ENCODE data around the gene TOM1L2. TPM values are rescaled to one million over a fixed set of nuclear protein-coding genes. Genes with fewer than 3 reads are reported as not detected.

TOM1L2 gene
- total RNA-seq, 1 donor from 2014 or later = 10.0 TPM

DNA sequence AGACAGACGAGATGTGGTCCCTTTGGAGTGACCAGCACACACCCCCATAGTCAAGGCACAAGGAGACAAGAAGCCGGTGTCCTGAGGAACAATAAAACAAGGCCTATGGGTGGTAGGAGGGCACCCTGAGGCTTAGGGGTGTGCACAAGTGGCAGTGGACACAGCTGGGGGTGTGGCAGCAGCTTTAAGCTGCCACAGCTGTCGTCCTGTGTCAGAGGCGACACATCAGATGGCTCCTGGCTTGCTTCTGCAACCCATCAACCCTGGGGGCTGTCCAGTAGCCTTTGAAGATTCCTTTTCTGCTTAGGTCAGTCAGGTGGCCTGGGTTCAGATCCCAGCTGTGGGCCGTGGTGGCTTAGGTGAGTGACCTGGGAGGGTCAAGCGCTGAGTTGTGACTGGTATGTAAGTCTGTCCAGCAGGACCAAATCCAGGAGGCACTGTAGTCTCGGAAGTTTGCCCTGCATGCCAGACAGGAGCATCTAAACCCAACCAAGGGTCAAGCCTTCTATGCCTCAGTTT lies 16.3 kb upstream of the TOM1L2 start:
- DNase-seq = no peak
- Mint-ChIP-seq H3K4me1 (no peaks in the 10 kb centered on the region), H3K9me3 (no peaks in the 10 kb centered on the region), H3K27ac (no peak overlapping the region), H3K4me3 (no peak overlapping the region), H3K36me3 (ENCODE audit: low read depth) (no peaks in the 10 kb centered on the region), H3K27me3 (no peaks in the 10 kb centered on the region)
- intact Hi-C loops (cut with micrococcal nuclease) = no loop called here

DNA sequence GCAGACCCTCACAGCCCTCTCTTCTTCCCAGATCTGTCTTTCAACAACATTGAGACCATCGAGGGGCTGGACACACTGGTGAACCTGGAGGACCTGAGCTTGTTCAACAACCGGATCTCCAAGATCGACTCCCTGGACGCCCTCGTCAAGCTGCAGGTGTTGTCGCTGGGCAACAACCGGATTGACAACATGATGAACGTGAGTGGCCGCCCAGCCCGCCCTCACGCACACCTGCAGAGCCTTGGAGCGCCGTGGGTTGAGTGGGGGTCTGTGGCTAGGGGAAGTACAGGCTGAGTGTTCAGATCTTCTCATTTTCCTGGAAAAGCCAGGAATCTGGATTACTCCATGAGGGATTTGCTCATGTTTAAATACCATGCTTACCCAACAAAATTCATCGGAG lies 15.7 kb upstream of the TOM1L2 start:
- no peaks in the 10 kb centered on the region for H3K4me1 Mint-ChIP-seq
- intact Hi-C loops (cut with micrococcal nuclease) = no loop called here
- H3K27me3 Mint-ChIP-seq = no peaks in the 10 kb centered on the region

DNA sequence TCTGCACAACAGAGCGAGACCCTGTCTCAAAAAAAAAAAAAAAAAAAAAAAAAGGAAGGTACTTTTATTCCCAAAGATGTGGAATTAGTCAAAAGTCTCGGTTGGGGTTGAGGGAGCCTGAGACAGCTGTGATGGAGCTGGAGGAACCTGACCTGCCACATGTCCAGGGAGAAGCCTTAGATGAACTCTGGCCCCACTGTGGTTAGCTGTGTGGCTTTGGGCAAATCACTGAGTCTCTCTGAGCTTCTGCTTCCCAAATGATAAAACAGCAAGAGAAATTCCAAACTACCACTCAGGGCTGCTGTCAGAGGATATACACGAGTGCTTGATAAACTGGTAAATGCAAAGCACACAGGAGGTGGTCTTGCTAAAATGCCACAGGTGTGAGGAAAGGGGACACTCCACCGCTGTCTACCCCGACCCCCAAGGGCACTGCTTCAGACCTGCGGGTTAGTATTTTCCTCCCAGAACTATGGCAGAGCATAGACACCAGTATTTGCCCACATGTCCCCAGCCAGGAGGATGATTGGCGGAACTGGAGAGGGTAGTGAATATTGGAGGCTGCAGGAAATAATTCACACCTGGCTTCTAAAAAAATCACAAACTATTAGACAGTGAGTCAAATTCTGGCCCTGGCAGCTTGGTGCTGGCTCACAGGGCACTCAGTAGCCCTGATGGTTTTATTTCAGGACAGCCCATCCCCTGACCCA lies 15.1 kb upstream of the TOM1L2 start:
- Mint-ChIP-seq H3K27me3 (no peaks in the 10 kb centered on the region), H3K36me3 (ENCODE audit: low read depth) (no peaks in the 10 kb centered on the region), H3K4me1 (no peaks in the 10 kb centered on the region), H3K27ac (no peak overlapping the region), H3K9me3 (no peaks in the 10 kb centered on the region), H3K4me3 (no peak overlapping the region)
- no peak for DNase-seq
- intact Hi-C loops (cut with micrococcal nuclease) = no loop called here

More for the DNA sequence above, 15.7 kb upstream of the TOM1L2 start:
- H3K36me3 Mint-ChIP-seq (ENCODE audit: low read depth) = no peaks in the 10 kb centered on the region
- no peak overlapping the region for H3K4me3 Mint-ChIP-seq
- no peak for DNase-seq
- no peaks in the 10 kb centered on the region for H3K9me3 Mint-ChIP-seq
- no peak overlapping the region for H3K27ac Mint-ChIP-seq

GRCh38 chr17:17985555-17985954 lies 13.4 kb upstream of the TOM1L2 start:
- no peaks in the 10 kb centered on the region for H3K27me3 Mint-ChIP-seq
- intact Hi-C loops (cut with micrococcal nuclease) = no loop called here
- no peak for DNase-seq
- no peaks in the 10 kb centered on the region for H3K36me3 Mint-ChIP-seq (ENCODE audit: low read depth)
- H3K27ac Mint-ChIP-seq = no peak overlapping the region
- no peaks in the 10 kb centered on the region for H3K9me3 Mint-ChIP-seq
- no peaks in the 10 kb centered on the region for H3K4me1 Mint-ChIP-seq
- H3K4me3 Mint-ChIP-seq = no peak overlapping the region

DNA sequence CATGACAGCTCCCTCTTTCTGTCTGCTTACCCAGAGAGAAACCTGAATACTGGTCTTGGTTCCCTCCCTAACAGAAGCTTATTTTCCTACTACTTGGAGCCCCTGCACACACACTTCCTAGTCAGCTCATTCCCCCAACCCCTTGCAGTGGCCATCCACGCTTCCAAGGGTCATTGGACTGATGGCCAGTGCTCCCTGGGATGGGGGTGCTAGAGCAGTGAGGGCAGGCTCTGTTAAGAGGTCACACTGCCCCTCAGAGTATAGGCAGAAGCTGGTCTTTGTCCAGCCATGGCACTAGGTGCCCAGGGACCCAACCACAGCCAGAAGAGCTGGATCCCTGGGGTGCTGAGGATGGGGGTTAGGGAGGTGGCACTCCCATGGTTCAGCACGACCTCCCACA lies 13.0 kb upstream of the TOM1L2 start:
- no peak for DNase-seq
- no peaks in the 10 kb centered on the region for H3K36me3 Mint-ChIP-seq (ENCODE audit: low read depth)
- H3K27me3 Mint-ChIP-seq = no peaks in the 10 kb centered on the region
- H3K9me3 Mint-ChIP-seq = no peaks in the 10 kb centered on the region
- no peak overlapping the region for H3K27ac Mint-ChIP-seq
- no peaks in the 10 kb centered on the region for H3K4me1 Mint-ChIP-seq
- no peak overlapping the region for H3K4me3 Mint-ChIP-seq
- intact Hi-C loops (cut with micrococcal nuclease) = no loop called here

DNA sequence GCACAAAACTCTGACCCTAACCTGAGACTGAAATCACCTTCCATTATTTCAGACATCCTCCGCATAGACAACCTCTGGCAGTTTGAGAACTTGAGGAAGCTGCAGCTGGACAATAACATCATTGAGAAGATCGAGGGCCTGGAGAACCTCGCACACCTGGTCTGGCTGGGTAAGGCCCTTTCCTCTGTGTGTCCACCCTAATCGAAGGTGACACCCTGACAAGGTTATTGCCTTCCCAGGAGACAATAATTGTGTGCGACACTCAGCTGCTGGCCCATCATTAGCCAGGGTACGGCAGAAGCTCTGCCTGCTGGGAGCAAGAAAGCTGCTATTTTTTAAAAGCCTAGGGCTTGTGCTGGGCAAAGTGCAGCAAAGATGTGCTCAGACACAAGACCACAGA lies 11.6 kb upstream of the TOM1L2 start:
- no peaks in the 10 kb centered on the region for H3K27me3 Mint-ChIP-seq
- H3K4me3 Mint-ChIP-seq = no peak overlapping the region
- H3K27ac Mint-ChIP-seq = no peak overlapping the region
- no peaks in the 10 kb centered on the region for H3K4me1 Mint-ChIP-seq
- intact Hi-C loops (cut with micrococcal nuclease) = no loop called here
- H3K9me3 Mint-ChIP-seq = no peaks in the 10 kb centered on the region
- DNase-seq = no peak
- H3K36me3 Mint-ChIP-seq (ENCODE audit: low read depth) = no peaks in the 10 kb centered on the region

- Mint-ChIP-seq H3K27me3 (no peaks in the 10 kb centered on the region), H3K4me3 (no peak overlapping the region), H3K9me3 (no peaks in the 10 kb centered on the region), H3K4me1 (no peaks in the 10 kb centered on the region), H3K27ac (no peak overlapping the region), H3K36me3 (ENCODE audit: low read depth) (no peaks in the 10 kb centered on the region)
- no peak for DNase-seq
- intact Hi-C loops (cut with micrococcal nuclease) = no loop called here
These were observed 11.2 kb upstream of the TOM1L2 start for GRCh38 chr17:17983376-17983775.

- no peak overlapping the region for H3K27ac Mint-ChIP-seq
- no peak for DNase-seq
- intact Hi-C loops (cut with micrococcal nuclease) = no loop called here
- no peaks in the 10 kb centered on the region for H3K27me3 Mint-ChIP-seq
- no peak overlapping the region for H3K4me3 Mint-ChIP-seq
- H3K36me3 Mint-ChIP-seq (ENCODE audit: low read depth) = no peaks in the 10 kb centered on the region
- H3K9me3 Mint-ChIP-seq = no peaks in the 10 kb centered on the region
- no peaks in the 10 kb centered on the region for H3K4me1 Mint-ChIP-seq
These were observed 10.6 kb upstream of the TOM1L2 start for GRCh38 chr17:17982801-17983200.

DNA sequence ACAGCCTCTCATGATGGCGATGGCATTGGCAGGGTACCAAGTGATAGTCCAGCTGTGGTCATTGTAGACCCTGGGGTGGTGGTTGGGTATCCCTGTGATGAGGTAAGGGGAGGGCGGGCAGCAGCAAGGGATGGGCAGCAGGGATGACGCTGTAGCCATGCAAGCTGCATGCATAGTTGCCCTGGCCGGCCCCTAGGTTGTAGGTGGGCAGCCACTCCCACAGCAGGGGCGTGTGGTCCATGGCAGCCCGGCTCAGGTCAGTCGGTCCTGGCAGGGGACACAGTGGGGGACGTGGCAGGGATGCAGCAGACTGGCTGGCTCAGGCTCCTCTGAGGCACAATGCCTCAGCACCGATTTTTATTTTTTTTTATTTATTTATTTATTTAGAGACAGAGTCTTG lies 9.1 kb upstream of the TOM1L2 start:
- no peaks in the 10 kb centered on the region for H3K9me3 Mint-ChIP-seq
- H3K27ac Mint-ChIP-seq = no peak overlapping the region
- intact Hi-C loops (cut with micrococcal nuclease) = no loop called here
- H3K4me3 Mint-ChIP-seq = no peak overlapping the region
- no peak for DNase-seq
- H3K4me1 Mint-ChIP-seq = no peaks in the 10 kb centered on the region
- no peaks in the 10 kb centered on the region for H3K27me3 Mint-ChIP-seq
- no peaks in the 10 kb centered on the region for H3K36me3 Mint-ChIP-seq (ENCODE audit: low read depth)

GRCh38 chr17:17979778-17980177 lies 7.6 kb upstream of the TOM1L2 start:
- no peak overlapping the region for H3K4me3 Mint-ChIP-seq
- intact Hi-C loops (cut with micrococcal nuclease) = no loop called here
- no peak overlapping the region for H3K27ac Mint-ChIP-seq
- no peaks in the 10 kb centered on the region for H3K27me3 Mint-ChIP-seq
- H3K4me1 Mint-ChIP-seq = no peaks in the 10 kb centered on the region
- H3K9me3 Mint-ChIP-seq = no peaks in the 10 kb centered on the region
- DNase-seq = no peak
- H3K36me3 Mint-ChIP-seq (ENCODE audit: low read depth) = no peaks in the 10 kb centered on the region

DNA sequence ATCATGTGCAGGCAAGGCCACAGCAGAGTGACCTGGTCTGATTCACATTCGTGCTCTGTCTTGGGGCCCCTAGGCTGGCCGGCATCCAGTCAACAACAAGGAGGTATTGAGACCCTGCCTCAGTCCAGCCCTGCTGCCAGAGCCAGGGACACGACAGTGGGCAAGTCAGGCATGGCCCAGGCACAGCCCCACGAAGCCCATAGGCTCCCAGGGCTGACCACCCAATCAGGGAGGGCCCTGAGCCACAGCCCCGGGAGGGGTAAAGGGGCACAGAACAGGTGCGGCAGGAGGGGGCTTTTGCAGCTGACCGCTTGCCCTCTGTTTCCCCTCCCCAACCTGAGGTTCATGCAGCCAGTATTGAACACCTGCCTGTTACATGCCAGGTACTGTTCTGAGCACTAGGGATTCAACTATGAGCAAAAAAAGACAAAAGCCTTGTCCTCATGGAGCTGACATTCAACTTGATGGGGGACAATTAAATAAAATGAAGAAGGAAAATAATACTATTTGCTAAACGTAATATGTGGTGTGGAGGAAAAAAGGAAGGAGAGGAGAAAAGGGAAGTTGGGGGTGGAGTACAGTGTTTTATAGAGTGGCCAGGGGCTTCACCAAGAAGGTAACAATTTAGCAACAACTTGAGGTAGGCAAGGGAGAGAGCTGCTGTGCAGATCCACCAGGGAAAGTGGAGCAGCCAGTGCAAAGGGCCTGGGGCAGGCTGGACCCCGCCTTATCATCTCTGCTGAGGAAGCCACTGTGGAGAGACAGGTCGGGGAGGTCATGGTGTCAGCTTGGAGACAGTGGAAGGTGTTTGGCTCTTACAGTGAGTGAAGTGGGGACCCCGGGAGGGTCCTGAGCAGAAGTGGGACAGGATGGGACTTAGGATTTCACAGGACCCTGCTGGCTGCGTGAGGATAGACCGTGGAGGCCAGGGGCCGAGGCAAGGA lies 6.6 kb upstream of the TOM1L2 start:
- no peak overlapping the region for H3K27ac Mint-ChIP-seq
- H3K4me3 Mint-ChIP-seq = no peak overlapping the region
- H3K36me3 Mint-ChIP-seq (ENCODE audit: low read depth) = no peaks in the 10 kb centered on the region
- intact Hi-C loops (cut with micrococcal nuclease) = no loop called here
- no peaks in the 10 kb centered on the region for H3K9me3 Mint-ChIP-seq
- H3K27me3 Mint-ChIP-seq = no peaks in the 10 kb centered on the region
- DNase-seq = no peak
- H3K4me1 Mint-ChIP-seq = no peaks in the 10 kb centered on the region

DNA sequence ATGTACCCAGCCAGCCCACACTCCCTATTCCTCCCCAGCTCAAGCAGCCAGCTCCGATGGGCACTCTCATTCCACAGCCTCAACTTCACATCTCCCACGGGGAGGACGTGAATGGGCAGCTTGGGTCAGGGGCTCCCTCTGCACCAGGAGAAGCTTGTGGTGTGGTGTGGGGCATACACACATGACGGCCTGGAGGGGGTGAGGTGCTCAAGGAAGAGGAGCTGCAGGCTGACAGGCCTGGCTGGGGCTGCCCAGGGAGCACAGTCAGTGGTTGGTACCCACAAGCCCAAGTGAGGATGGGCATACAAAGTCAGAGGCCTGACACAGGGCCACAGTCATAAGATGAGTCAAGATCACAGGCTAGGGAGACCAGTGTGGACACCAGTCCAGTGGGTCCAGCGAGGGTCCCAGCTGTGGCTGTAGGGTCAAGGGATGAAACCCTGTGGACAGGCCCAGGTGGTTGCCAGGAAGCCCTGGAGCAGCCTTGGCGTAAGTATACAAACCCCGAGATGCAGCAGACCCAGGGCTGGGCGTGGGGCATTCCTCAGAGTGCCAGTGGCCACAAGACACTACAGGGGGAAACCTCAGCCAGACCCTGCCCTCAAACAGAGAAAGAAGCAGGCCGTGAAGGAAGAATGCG lies 4.9 kb upstream of the TOM1L2 start:
- intact Hi-C loops (cut with micrococcal nuclease) = no loop called here
- Mint-ChIP-seq H3K27me3 (no peaks in the 10 kb centered on the region), H3K4me3 (no peak overlapping the region), H3K27ac (no peak overlapping the region), H3K4me1 (peaks cover 2% of the 10 kb centered on the region), H3K36me3 (ENCODE audit: low read depth) (no peaks in the 10 kb centered on the region), H3K9me3 (no peaks in the 10 kb centered on the region)
- DNase-seq = no peak

DNA sequence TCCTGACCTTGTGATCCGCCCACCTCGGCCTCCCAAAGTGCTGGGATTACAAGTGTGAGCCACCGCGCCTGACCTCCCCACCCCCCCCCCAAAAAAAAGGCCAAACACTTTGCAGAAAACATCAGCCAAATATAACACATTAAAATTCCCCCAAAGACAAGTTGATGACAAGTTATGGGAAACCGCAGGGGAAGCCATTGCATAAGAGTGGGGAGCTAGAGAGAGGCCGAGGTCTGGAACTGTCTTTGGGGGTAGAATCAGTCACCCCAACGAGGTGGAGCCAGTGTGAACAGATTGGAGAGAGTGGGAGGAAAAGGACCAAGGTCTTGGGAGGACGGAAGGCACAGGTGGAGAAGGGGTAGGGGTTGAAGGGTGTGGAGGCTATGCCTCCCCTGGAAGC lies 3.2 kb upstream of the TOM1L2 start:
- intact Hi-C loops (cut with micrococcal nuclease) = no loop called here
- Mint-ChIP-seq H3K27ac (no peak overlapping the region), H3K27me3 (no peaks in the 10 kb centered on the region), H3K36me3 (ENCODE audit: low read depth) (no peaks in the 10 kb centered on the region), H3K4me1 (peaks cover 13% of the 10 kb centered on the region), H3K9me3 (no peaks in the 10 kb centered on the region), H3K4me3 (no peak overlapping the region)
- no peak for DNase-seq

DNA sequence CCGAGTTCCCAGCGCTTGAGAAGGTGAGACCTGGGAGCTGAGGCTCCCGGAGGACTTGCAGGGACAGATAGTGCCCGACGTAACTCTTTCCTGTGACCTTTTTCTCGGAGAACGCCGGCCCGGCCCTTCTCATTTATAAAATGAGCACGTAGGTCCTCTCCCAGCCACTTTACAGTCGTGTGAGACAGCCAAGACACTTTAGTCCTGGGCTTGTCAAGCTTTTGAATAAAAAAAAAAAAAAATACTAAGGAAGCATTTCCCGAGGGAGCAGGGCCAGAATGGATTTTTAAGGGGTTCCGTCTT lies 703 bp upstream of the TOM1L2 start:
- Mint-ChIP-seq H3K36me3 (ENCODE audit: low read depth) (no peaks in the 10 kb centered on the region), H3K4me1 (peaks cover 20% of the 10 kb centered on the region), H3K27me3 (no peaks in the 10 kb centered on the region), H3K27ac (peak overlapping the region; percentile 92), H3K4me3 (peak overlapping the region; percentile 94), H3K9me3 (no peaks in the 10 kb centered on the region)
- intact Hi-C loops (cut with micrococcal nuclease) = loop anchor here (1.0 to 5.0 kb wide), 5 partner anchors 15 to 382 kb away; partner anchors contain the start of genes ALKBH5, ATPAF2, GID4 and PEMT
- DNase-seq = no peak
